ENCODE data around the gene USP6NL.
"Not testable (repeated sequence)": the region's sequence is repeated elsewhere in the genome, so short reads cannot be mapped to it uniquely, and the experiment has no call there.

USP6NL gene

DNA sequence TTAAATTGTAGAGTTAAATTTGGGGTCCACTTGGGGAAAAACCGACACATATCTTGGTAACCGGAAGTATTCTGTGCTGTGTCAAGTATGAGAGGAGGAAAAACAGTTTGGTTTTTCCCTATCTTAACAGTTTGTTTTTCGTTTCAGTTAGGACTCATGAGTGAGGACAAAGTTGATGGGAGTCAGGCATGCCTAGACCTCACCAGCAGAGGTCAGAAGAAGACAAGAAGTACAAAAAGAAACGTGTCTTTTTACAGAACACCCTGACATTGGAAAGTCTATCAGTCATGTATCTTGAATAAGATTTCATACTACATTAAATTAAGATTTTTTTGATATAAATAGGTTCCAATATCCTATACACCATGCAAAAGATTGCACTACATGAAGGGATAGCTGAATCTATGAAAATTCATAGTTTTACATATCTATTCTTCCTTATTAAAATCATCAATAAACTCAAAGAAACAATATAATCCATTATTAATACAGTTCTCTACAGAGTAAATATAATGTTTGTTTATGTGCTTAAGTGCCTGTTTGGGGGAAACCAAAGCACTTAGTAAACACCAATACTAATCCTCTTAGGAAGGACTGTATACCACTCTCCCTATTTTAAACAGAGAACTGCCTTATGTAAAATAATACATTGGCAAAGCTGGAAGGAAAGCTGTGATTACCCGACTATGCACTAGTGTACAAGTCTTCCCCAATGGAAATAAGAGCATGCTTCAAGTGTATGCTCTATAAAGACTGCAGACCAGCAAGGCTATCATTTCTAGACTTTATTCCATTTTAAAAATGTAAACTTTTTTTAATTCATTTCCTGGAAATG is 95.6 kb downstream of the USP6NL start:
- peak; percentile 16 for DNase-seq (ENCODE audit: low read depth)

GRCh38 chr10:11513727-11514126 is 97.7 kb downstream of the USP6NL start:
- DNase-seq (ENCODE audit: low read depth): no peak

DNA sequence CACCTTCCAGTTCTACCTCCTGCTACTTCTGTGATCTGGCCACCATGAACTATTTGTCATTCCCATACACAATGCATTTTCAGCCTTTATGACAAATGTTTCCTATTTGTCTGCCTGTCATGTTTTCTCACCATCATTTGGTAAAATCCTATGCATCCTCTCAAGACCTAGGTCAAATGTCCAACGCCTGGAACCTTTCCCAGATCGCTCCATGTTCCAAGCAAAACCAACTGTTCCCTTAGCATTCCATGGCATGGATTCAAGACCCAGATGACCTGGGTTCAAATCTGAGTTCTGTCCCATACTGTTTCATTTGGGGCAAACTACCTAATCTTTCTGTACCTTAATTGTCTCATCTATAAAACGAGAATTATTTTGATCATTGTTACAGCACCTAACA is 98.9 kb downstream of the USP6NL start:
- DNase-seq (ENCODE audit: low read depth): no peak

- no peak for DNase-seq (ENCODE audit: low read depth)
Measured at GRCh38 chr10:11511321-11511720, 100.1 kb downstream of the USP6NL start.

DNA sequence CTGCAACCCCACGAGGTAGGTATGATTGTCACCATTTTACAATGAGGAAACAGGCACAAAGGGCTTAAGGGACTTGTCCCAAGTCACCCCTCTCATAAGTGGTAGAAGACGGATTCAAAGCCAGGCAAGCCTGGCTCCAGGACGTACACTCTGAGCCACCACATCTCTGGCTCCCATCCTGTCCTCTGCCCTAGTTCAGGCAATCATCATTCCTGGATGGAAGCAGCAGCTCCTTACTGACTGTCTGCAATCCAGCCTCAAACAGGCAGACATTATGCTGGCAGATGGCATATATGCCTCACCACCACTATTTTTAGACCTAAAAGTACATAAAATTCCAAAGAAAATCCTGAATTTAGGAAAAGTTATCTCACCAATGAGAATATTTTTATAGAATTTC is 100.7 kb downstream of the USP6NL start:
- no peak for DNase-seq (ENCODE audit: low read depth)

DNA sequence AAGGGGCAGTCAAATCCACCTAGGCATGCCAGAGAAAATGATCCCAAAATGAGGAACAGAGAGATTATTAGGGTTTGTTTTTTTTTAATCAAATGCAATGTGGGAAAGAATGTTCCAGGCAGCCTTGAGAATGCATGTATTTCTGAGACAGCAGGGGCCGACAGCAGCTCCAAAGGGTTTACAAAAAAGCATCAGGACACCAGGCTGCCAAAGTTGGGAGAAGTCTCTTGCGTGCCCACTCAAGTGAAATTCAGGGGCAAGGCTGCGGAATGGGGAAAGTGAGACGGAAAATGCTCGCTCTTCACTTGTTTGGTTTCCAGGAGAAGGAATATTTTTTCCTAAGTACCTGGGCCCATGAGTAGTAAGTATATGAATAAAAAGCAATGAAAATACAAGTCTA is 101.2 kb downstream of the USP6NL start:
- DNase-seq (ENCODE audit: low read depth): no peak

GRCh38 chr10:11509036-11509435 is 102.4 kb downstream of the USP6NL start:
- no peak for DNase-seq (ENCODE audit: low read depth)

GRCh38 chr10:11506247-11506789 is 105.1 kb downstream of the USP6NL start:
- no peak for DNase-seq (ENCODE audit: low read depth)

GRCh38 chr10:11505639-11506038 is 105.8 kb downstream of the USP6NL start:
- no peak for DNase-seq (ENCODE audit: low read depth)

DNA sequence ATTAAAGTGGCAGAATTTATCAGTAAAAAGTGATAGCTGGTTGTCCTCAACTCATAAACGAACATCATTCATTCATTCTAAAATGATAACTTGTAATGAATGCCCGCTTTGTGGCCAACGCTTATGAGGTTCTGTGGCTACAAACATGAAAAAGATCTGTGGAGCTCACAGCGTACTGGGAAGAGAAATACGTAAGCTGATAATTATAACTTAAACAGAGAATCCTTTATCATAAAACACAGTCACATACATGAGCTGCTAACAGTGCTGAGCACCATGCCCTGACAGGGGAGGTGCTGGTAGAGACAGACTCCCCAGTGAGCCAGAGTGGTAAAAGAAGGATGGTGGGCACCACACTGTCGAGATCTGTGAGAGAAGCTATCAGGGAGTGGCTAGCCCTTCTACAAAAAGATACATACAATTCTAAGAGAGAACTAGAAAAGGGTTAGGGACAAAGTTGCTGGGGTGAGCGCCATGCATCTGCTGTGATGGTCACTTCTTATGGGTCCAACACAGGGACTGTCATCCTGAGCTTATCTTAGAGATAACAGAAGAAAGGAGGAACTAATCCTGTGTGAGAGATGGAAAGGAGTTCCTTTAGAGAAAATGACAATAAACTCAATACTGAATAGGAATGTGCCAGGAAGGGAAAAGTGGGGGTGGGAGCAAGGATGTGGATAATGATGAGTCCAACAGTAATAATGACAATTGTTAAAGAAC is 106.7 kb downstream of the USP6NL start:
- DNase-seq (ENCODE audit: low read depth): no peak

- no peak for DNase-seq (ENCODE audit: low read depth)
Measured at GRCh38 chr10:11501600-11501999, 109.8 kb downstream of the USP6NL start.

GRCh38 chr10:11499425-11500071 is 111.9 kb downstream of the USP6NL start:
- DNase-seq (ENCODE audit: low read depth): no peak

DNA sequence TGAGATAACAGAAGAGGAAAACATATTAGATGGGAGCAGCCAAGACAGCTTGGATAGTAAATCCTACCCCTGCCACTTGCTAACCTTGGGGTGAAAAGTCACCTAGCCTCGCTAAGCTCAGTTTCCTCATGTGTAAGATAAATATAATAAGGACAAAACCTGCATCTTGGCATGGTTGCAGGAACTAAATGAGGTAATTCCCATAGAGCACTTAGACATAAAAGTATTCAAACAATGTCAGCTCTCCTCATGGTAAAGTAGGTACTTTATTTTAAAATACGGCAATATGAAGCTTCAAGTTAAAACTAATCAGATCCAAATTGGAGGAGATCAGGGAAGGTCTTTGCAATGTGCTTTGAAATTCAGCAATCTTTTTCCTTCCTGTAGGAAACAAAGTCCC is 113.1 kb downstream of the USP6NL start:
- DNase-seq (ENCODE audit: low read depth): no peak

DNA sequence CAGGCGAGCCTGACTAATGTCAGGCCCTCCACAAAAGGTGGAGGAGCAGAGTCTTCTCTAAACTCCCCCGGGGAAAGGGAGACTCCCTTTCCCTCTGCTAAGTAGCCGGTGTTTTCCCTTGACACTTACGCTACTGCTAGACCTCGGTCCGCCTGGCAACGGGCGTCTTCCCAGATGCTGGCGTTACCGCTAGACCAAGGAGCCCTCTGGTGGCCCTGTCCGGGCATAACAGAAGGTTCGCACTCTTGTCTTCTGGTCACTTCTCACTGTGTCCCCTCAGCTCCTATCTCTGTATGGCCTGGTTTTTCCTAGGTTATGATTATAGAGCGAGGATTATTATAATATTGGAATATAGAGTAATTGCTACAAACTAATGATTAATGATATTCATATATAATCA is 116.5 kb downstream of the USP6NL start:
- DNase-seq (ENCODE audit: low read depth): not testable (repeated sequence)

DNA sequence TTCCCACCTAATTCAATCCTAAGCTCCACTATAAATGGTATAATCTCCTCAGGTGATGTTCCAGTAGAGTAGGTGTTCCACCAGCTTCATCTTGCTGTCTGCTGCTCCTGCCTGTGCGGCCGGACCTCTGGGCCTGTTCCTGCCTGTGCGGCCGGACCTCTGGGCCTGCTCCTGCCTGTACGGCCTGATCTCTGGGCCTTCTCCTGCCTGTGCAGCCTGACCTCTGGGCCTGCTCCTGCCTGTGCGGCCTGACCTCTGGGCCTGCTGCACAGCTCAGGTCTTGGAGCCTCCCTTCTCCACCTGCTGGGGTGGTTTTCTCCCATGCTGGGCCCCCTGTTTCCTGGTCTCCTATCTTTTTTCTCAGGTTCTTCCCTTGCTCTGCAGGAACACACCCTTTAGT is 117.8 kb downstream of the USP6NL start:
- no peak for DNase-seq (ENCODE audit: low read depth)

DNA sequence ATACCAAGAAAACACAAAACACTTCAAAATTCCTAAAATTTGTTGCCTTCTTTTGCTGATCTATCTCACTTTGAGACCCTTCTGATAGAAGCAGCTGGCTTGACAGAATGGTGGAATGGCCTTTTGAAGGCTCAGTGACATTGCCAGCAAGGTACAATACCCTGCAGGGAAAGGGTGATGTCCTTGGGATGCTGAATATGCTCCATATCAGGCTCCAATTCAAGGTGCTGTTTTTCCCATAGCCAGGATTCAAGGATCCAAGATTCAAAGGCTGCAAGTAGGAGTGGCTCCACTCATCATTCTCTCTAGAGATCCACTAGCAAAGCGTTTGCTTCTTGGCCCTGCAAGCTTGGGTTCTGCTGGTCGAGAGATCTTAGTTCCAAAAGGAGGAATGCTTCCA is 120.4 kb downstream of the USP6NL start:
- DNase-seq (ENCODE audit: low read depth): no peak

DNA sequence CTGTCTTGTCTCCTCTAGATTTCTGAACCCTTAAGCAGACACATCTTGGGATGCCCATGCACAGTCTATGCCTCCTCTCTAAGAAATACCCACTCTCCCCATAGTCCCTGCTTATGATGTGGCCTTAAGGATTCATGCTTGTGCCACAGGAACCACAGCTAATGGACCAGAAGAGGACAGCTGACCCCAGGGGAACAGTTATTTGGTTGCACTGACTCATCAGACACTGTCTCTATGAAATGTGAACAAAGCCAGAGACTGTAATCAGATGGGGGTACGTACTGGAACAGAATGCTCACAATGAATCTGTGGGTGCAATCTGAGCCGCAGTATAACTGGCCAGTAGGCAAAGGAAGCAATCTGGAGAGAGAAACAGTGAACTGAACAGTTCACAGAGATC is 121.9 kb downstream of the USP6NL start:
- no peak for DNase-seq (ENCODE audit: low read depth)

DNA sequence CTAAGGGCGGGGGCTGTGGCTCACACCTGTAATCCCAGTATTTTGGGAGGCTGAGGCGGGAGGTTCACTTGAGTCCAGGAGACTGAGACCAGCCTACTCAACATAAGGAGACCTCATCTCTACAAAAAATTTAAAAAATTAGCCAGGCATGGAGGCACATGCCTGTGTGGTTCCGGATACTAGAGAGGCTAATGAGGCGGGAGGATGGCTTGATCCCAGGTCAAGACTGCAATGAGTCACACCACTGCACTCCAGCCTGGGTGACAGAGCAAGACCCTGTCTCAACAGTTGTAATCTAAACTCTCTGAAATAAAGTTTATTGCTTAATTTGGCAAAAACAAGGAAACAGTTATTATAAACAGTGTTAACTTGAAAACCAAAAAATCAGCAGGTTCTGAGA is 123.3 kb downstream of the USP6NL start:
- DNase-seq (ENCODE audit: low read depth): no peak

DNA sequence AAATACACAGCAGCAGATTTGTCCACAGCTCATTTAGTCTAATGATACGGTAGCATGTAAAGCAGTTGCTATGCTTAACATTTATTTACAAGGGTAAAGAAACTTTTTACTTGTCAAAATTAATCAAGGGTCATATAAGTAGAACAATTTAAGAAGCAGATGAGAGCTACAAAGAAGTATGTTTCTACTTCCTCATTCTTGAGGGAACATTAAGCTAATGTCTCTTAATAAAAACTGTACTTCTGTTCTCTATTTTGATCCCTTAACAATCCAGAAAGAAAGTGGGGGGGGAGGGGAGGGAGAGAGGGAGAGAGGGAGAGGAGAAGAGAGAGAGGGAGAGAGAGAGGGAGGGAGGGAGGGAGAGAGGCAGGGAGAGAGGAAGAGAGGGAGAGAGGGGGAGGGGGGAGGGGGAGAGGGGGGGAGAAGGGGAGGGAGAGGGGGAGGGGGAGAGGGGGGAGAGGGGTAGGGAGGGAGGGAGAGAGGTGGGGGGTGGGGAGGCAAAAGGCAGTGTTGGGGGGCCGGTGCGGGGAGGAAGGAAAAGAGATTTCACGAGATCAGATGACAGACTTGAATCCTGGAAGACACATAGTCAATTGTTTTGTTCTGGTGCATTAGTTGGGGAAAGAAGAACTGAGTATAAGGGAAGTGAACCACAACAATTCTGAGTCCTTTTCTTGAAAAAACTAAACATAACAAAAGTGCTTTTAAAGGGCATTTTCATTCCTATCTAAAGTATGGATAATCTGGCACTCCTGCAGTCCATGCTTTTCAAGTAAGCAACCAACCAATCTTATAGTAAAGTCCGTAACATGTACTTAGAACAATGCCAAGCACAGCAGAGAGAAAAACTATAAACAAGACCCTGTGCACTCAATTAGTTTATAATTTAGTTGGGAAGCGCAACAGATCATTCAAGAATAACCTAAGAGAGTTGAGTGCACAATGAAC is 128.0 kb downstream of the USP6NL start:
- DNase-seq (ENCODE audit: low read depth): no peak

DNA sequence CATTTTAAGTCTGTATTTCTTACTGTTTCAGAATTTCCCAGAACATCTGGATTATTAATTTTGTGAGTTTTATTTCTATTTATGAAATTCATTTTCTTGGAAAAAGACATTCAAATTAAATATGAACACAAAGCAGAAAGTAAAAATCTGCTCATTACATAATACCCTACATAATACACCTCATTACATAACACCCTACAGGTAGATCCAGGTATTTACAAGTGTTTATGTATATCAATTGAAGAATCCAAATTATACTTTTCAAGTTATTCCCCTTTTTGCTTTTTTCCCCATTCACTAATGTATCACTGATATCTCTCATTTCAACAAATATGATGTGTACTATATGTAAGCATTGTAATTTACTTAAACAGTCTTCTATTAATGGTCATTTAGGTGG is 129.1 kb downstream of the USP6NL start:
- DNase-seq (ENCODE audit: low read depth): no peak

DNA sequence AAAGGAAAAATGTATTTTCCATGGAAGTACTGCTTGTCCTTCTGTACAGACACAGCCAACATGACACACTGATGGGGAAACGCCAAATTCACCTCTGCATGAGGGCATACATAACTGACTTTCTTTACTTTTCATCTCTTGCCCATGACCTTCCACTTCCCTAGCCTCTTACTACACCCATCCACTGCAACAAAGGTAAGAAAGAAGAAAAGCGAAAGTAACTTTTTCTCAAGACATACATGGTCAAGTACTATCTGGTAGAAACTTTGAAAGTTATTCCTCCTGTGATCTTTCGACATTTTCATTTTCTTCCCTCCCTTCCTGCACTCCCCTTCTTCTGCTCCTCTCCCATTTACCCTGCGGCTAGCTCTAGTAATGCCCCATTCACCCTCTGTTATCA is 130.8 kb downstream of the USP6NL start:
- DNase-seq (ENCODE audit: low read depth): no peak

GRCh38 chr10:11479300-11479699 is 132.2 kb downstream of the USP6NL start:
- DNase-seq (ENCODE audit: low read depth): no peak

Data from activated T-cell treated with anti-CD3 and anti-CD28 coated beads for 24 hours (primary cell).